NT2/D1 (cell line): ENCODE measurements around the gene CORO1C.
"Not testable (repeated sequence)": the region's sequence is repeated elsewhere in the genome, so short reads cannot be mapped to it uniquely, and the experiment has no call there.

Source experiments
- DNase-seq: peaks from one replicate; pipeline ENCODE4 v3.0.0-alpha.2; 2011; ENCODE audit warnings: low read depth, low spot score
- H3K27me3 ChIP-seq: 2 replicates; pipeline ENCODE4 v1.6.0; 2011; ENCODE audit warnings: mild to moderate bottlenecking; ENCODE audit not compliant: insufficient read length, insufficient read depth
- H3K36me3 ChIP-seq: 2 replicates; pipeline ENCODE4 v1.6.1; 2011; ENCODE audit warnings: mild to moderate bottlenecking, low read length, mixed read lengths; ENCODE audit not compliant: insufficient read depth, insufficient read length
- H3K4me1 ChIP-seq: 2 replicates; pipeline ENCODE4 v1.5.1; 2011; ENCODE audit not compliant: insufficient read depth, insufficient read length
- H3K4me3 ChIP-seq: 2 replicates; pipeline ENCODE4 v1.5.1; 2011; ENCODE audit warnings: low read depth; ENCODE audit not compliant: insufficient read length
- H3K9ac ChIP-seq: 2 replicates; pipeline ENCODE4 v1.6.0; 2011; ENCODE audit warnings: low read depth; ENCODE audit not compliant: insufficient read length
- H3K9me3 ChIP-seq: 2 replicates; pipeline ENCODE4 v1.5.1; 2011; ENCODE audit warnings: mild to moderate bottlenecking, low read length; ENCODE audit not compliant: insufficient read depth
- SUZ12 ChIP-seq: IDR thresholded peaks from 2 replicates; pipeline ENCODE4 v1.6.1; 2011; ENCODE audit not compliant: insufficient read length, insufficient read depth; ENCODE audit errors: extremely low read depth
- YY1 ChIP-seq: IDR thresholded peaks from 2 replicates; pipeline ENCODE4 v1.6.1; 2011; ENCODE audit not compliant: insufficient read length, insufficient read depth
- ZNF274 ChIP-seq: IDR thresholded peaks from 2 replicates; pipeline ENCODE4 v1.6.1; 2011; ENCODE audit warnings: mild to moderate bottlenecking, low read depth, low read length

The CORO1C gene

DNA sequence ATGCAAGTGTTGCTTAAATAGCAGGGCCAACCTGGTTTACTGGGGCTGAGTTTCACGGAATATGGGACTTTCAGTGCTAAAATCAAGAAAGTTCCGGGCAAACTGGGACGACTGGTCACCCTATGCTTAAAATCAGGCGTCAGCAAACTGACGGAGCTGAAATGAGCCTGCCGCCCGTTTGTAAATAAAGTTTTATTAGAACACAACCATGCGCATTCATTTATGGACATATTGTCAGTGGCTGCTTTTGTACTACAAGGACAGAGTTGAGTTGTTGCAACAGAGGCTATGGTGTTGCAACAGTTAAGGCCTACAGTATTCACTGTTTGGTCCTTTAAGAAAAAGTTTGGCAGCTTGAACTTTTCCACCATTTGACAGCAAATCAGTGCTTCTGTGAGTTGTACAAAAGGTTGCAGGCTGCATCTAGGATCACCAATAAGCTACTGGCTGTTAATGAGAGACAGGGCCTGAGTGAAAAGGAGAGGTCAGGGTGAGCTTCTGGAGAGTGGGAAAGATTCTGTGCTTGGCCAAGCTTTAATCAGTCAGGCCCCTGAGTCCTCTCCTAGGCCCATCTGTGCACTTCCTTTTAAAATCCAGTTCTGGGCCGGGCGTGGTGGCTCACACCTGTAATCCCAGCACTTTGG lies 111.0 kb downstream of the CORO1C start:
- no peak overlapping the region for H3K9ac ChIP-seq
- TF ChIP-seq ZNF274 (no peak), YY1 (no peak), SUZ12 (no peak)
- H3K9me3 ChIP-seq, result peaks cover 17% of the 10 kb centered on the region; the same call in 1 of the 2 replicates
- H3K4me3 ChIP-seq, result no peak overlapping the region
- no peaks in the 10 kb centered on the region for H3K36me3 ChIP-seq
- H3K4me1 ChIP-seq, result peaks cover 9% of the 10 kb centered on the region
- no peak for DNase-seq
- no peaks in the 10 kb centered on the region for H3K27me3 ChIP-seq

DNA sequence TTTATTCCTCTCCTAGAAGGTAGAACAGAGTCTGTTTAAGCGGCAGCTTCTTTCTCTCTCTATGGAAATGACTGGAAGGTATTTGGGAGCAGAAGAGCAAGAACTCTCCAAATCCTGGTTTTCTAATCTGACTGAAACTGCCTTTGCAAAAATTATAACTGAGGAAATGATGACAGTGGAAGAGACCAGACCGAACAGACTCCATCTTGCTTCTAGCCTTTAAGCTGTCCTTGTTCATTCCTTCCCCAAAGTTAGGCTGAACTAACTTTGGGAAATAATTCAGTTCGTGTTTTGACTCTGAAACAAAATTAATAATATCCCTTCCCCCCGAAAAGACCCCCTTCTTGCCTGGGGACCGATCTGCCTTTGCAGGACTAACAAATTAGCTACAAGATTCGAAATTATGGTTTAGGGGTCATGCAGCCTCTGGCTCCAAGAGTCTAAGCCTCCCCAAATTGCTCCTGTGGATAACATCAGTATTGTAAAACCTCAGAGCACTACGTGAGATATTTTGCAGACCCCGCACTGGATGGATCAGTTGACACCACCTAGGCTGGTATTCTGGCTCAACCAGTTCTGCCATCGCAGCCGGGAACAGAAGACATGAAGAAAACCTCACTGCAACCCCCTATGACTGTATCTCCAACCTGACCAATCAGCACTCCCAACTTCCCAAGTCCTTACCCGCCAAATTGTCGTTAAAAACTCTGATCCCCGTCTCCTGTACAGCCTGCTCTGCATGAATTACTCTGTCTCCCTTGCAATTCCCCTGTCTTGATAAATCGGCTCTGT lies 111.8 kb downstream of the CORO1C start:
- Histone ChIP-seq H3K27me3 (no peaks in the 10 kb centered on the region), H3K9me3 (peaks cover 15% of the 10 kb centered on the region; the same call in 1 of the 2 replicates), H3K4me3 (no peak overlapping the region), H3K9ac (no peak overlapping the region), H3K36me3 (no peaks in the 10 kb centered on the region), H3K4me1 (peaks cover 9% of the 10 kb centered on the region)
- DNase-seq, result no peak
- TF ChIP-seq SUZ12 (no peak), YY1 (no peak), ZNF274 (no peak)

DNA sequence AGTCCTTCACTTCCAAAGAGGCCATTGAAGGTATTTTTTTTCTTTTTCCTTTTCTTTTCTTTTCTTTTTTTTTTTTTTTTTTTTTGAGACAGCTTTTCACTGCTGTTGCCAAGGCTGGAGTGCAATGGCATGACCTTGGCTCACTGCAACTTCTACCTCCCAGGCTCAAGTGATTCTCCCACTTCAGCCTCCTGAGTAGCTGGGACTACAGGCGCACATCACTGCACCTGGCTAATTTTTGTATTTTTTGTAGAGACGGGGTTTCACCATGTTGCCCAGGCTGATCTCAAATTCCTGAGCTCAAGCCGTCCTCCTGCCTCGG lies 112.4 kb downstream of the CORO1C start:
- not testable (repeated sequence) for H3K27me3 ChIP-seq, DNase-seq, H3K4me3 ChIP-seq, H3K4me1 ChIP-seq, H3K36me3 ChIP-seq, H3K9ac ChIP-seq
- peaks cover 15% of the 10 kb centered on the region; the same call in 1 of the 2 replicates for H3K9me3 ChIP-seq

GRCh38 chr12:108618079-108618952 lies 113.0 kb downstream of the CORO1C start:
- H3K4me3 ChIP-seq, result no peak overlapping the region
- peak; percentile 87 for DNase-seq
- peaks cover 10% of the 10 kb centered on the region; the same call in 1 of the 2 replicates for H3K9me3 ChIP-seq
- no peak overlapping the region for H3K9ac ChIP-seq
- no peaks in the 10 kb centered on the region for H3K36me3 ChIP-seq
- H3K4me1 ChIP-seq, result peaks cover 12% of the 10 kb centered on the region
- H3K27me3 ChIP-seq, result no peaks in the 10 kb centered on the region
- TF ChIP-seq YY1 (no peak), SUZ12 (no peak), ZNF274 (no peak)

GRCh38 chr12:108616941-108617858 lies 114.1 kb downstream of the CORO1C start:
- TF ChIP-seq ZNF274, result no peak
- TF ChIP-seq SUZ12, result no peak
- no peak for TF ChIP-seq YY1
- no peak for DNase-seq
- peaks cover 9% of the 10 kb centered on the region; the same call in 1 of the 2 replicates for H3K9me3 ChIP-seq
- H3K4me1 ChIP-seq, result peaks cover 14% of the 10 kb centered on the region
- H3K4me3 ChIP-seq, result no peak overlapping the region
- no peaks in the 10 kb centered on the region for H3K36me3 ChIP-seq
- H3K27me3 ChIP-seq, result no peaks in the 10 kb centered on the region
- no peak overlapping the region for H3K9ac ChIP-seq

DNA sequence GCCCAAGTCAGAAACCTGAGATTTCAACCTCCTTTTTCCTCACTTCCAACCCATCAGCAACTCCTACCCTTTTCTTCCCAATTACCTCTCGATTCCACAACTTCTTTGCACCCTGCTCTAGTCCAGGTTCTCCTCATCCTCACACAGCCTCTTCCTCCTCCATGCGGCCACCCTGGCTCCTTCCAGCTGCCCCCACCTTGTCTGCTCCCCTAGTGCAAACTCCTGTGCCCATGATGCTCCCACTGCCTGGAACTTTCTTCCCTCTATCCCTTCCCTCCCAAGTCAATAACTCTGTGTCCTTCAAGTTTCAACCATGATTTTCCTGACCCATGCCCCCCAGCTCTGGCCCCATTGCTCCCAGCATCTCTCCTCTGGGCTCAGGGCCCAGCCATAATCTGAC lies 115.0 kb downstream of the CORO1C start:
- Histone ChIP-seq H3K27me3 (no peaks in the 10 kb centered on the region), H3K9me3 (peaks cover 9% of the 10 kb centered on the region; the same call in 1 of the 2 replicates), H3K9ac (no peak overlapping the region), H3K36me3 (no peaks in the 10 kb centered on the region), H3K4me3 (no peak overlapping the region), H3K4me1 (peaks cover 13% of the 10 kb centered on the region)
- TF ChIP-seq SUZ12 (no peak), ZNF274 (no peak), YY1 (no peak)
- no peak for DNase-seq
